ENCODE measurements around the gene PPP3CA.
"Not testable (repeated sequence)": the region's sequence is repeated elsewhere in the genome, so short reads cannot be mapped to it uniquely, and the experiment has no call there.

PPP3CA gene

DNA sequence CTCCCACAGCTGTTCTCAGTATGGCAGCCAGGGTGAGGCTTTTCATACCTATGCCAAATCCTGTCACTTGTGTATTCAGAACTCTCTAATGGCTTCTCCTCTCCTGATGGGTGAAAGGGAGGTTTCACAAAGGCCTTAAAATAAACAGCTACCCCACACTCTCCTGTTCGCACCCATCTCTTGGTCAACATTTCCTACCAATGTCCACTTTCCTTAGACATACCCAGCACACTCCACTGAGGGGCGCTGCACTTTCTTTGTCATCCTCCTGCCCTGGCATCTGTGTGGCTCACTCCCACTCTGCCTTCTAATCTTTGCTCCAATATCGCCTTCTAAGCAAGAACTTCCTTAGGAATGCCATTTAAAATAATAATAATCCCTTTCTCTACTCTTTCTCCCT lies 313.3 kb downstream of the PPP3CA start:
- DNase-seq: no peak

DNA sequence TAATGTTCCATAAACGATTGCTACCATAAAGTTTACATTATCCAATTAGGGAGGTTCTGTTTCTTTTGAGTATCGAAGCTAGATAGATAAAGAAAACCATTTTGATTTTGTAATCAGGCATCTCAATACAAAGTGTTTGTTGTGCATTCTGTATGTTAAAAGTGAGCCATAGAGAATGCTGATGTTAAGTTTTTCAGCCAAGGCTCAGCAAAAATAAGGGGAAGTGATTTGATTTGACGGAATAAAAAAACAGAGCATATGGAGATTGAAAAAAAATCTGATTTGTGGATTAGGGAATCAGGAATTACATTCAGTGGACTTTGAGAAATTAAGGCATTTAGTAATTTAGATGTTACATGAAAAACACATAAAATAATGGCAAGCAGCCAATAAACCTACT lies 314.8 kb downstream of the PPP3CA start:
- no peak for DNase-seq

DNA sequence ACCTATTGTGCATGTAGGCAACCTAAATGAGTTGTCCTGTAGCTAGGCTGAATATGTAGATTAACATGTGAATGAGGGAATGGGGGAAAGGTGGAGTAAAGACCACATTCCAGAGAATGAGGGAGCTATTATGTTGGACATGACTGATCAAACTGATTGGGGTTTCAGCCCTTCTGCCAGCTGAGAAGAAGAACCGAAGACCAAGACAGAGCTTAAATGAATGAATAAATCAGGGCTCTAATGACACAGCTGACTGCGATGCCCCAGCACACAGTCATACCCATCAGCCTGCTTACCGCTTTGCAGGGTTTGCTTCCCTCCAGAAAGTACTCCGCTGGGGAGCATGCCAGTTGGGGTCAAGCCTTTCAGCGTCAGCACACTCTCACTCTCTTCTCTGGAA lies 315.4 kb downstream of the PPP3CA start:
- no peak for DNase-seq

DNA sequence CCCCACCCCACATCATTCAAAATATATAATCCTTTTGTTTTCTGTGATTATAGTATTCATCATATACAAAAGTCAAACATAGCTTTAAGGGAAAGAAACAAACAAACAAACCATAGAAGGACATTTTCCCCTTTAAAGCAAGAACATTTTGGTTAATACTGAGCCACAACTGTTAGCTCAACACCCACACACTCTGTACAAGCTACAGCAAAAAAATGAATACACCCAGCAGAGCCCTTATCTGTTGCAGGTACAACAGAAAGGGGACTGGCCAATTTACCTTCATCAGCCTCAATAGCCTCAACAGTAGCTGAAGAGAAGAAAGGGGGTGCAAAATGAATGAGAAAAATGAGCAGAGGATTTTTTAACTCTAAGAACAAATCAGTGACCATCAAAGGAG lies 318.4 kb downstream of the PPP3CA start:
- no peak for DNase-seq

DNA sequence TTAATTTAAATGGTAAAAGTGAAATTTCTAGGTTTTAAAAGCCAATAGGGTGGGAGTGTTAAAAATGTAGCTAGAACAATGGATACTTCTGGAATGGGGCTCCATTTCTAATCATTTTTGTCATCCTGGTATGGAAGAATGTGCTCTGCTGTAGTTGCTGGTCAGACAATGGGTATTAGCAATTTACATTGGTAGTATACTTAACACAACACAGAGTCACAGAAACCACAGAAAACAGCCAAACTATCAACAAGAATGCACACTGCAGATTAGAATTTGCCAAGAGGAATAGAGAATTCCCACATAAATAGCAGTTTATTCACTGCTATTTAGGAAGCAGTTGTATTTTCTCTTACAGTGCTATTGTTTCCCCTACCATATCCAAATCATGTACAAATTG lies 319.6 kb downstream of the PPP3CA start:
- no peak for DNase-seq

DNA sequence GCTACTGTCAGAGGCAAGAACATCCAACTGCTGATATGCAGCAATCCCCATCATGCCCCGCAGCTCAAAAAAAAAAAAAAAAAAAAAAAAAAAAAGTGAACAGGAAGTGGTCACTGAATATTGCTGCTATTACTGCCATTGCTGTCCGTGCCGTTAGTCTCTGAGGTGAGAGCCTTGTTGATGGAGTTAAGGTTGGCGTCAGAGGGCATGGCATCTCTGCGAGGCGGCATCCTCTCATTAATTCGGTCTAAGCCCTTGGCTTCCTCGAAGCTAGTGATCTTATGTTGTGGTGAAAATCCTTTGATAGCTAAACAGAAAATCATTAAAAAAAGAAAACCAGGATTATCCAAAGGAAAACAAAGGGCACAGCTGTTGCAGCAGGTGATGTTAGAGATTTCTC lies 321.6 kb downstream of the PPP3CA start:
- DNase-seq: no peak

DNA sequence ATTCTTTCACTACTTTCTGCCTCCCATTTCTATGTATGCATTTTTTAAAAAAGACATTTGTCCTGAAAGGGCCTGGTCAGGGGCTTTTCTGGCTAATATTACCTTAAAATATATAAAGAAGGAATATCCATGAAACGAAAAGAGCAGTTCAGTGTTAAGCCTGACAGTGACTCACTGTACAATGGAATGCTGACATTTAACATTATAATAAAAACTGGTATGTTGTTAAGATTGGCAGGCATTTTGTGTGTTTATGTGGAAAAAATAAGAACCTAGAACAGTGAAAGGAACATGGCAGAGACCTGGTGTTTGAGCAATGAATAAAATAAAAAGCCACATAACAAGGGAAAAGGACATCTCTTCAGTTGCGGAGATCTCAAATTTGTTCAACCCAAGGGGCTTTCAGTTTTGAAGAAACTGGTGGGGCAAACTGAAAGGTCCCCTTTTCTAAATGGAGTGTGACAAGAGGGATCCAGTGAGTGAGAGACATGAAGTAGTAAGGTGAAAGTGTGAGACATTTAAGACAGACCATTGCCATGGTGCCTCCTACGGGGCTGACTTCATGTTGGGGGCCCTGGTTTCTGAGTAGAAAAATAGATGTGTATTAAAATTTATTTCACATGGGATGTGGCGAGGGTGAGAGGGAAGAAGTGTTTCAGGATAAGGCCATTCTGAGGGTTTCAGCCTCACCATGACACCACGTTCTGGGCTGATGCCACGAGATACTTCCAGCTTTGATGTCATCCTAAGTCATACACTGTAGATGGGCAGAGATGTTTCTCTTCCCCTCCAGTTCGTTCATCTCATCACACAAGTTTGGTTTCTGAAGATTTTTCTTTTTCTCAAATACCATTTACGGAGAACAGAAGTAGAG lies 324.9 kb downstream of the PPP3CA start:
- no peak for DNase-seq

DNA sequence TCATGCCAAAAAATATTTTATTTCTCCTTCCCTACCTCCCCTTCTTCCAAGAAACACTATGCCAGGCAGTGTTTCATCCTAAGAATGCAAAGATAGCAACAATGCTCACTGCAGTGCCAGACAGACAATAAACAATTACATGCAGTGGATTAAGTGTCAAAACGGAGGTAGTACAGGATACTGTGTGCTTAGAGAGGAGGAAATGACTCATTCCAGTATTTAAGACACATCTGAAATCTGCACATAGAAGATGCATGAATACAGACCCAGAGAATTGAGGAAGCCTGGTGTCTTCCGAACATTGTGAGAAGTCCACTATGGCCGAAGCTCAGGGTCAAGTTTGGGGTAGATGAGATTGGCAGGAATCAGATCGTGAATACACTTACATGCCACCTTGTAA lies 326.4 kb downstream of the PPP3CA start:
- DNase-seq: no peak

DNA sequence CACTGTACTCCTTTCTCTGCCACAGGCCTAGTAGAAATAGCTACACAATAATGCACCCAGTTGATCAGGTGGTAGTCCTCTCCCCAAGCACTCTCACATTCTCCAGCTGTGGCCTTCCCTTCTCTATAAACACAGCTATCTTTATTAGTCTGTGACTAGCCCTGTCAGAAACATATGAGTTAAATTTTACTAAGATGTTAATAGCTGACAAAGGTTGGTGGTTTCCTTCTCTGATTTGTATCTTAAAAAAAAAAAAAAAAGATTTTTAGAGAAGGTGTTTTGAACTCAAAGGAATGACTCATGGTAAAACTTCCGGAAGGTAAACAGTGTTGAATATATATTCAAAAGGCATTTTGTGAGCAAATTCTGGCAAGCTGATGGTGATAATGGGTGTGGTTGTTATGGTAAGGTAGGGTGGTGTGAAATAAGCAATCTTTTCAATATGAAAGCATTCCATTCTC lies 327.4 kb downstream of the PPP3CA start:
- no peak for DNase-seq

DNA sequence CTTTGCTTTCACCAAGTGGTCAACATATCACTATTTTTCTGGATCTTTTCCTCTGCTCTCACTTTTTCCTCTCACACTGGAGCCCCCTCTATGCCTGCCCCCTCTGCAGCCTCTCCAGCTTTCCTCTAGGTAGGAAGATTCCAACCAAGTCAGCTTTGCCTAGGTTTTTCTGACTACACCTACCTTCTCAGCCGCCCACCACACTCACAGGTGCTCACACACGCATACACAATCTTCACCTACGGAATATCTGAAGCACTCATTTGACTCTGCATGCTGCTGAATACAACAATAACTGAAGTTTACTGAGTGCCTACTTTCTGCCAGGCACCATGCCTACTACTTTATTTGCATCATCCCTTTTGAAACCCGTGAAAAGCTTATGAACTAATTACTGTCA lies 328.0 kb downstream of the PPP3CA start:
- no peak for DNase-seq

DNA sequence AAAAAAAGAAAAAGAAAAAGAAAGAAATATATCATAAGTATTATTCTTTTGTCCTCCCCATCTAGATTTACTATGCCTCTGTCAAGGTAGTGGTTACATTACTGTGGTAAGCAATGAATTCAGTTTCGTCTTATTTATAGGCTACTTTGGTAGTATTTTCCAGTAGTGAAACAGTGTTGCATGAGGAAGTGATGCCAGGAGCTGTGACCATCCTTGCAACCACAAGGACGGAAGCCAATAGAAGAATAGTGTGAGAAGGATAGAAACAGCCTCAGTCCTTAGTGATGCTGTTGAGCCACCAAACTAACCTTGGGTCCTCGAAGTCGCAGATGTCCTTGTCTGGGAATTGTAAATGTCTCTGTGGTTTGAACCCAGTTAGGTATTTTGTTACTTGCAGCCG lies 328.5 kb downstream of the PPP3CA start:
- DNase-seq: no peak

DNA sequence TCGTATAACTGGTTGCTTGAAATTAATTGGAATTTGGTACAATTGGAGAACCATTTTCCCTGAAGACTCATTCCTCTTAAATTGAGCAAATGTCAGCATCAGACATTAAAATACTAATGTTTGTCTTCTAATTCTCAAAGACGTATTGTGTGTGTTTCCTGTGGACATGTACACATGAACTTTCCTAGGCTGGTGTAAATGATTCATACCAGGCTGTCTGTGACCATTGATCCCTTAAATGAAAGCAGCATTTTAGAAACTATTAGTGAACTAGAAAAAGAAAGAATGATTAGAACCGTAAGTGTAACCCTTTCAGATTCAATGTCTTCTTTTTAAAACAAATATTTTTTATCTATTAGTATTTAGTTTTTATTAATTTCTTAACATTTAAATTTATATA lies 332.9 kb downstream of the PPP3CA start:
- no peak for DNase-seq

DNA sequence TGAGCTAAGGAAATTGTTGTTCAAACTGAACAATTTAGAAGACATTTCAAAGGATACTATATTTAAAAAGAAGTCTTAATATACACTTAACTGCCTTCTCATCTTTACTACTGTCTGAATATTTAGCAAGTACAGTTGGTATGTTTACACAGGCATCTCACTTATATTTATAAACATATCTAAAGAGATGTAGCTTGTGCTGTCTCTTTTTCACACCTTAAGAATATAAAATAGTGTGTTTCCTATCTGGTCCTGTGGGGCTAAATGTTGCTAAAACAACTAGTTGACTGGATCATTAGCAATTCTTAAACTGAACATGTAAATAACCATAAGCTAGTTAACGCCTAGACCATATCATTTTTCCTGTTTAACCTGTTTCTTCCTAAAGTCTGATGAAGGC lies 336.3 kb downstream of the PPP3CA start:
- no peak for DNase-seq

DNA sequence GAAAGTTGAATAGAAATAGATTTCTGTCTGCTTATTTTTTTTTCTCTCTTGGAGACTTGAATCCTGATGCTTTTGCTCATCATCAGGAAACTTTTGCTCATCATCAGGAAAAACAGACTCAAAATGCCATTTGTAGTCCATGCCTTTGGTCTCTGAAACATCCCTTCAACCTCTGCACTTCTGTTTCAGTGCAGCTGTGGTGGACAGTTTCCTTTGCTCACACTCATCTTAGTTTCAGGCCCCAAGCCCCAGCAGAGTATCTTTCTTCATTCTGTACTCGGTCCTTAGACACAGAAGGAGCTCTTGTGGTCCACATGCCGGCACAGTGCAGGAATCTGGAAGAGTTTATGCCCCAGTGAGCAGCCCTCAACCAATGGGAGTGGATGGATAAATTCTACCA lies 337.9 kb downstream of the PPP3CA start:
- no peak for DNase-seq

DNA sequence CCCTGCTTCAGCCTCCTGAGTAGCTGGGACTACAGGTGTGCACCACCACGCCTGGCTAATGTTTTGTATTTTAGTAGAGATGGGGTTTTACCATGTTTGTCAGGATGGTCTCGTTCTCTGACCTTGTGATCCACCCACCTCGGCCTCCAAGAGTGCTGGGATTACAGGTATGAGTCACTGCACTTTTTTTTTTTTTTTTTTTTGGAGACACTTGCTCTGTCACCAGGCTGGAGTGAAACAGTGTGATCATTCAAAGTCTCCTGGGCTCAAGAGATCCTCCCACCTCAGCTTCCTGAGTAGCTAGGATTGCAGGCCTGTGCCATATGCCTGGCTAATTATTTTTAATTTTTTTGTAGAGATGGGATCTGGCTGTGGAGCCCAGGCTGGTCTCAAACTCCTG lies 338.8 kb downstream of the PPP3CA start:
- no peak for DNase-seq

DNA sequence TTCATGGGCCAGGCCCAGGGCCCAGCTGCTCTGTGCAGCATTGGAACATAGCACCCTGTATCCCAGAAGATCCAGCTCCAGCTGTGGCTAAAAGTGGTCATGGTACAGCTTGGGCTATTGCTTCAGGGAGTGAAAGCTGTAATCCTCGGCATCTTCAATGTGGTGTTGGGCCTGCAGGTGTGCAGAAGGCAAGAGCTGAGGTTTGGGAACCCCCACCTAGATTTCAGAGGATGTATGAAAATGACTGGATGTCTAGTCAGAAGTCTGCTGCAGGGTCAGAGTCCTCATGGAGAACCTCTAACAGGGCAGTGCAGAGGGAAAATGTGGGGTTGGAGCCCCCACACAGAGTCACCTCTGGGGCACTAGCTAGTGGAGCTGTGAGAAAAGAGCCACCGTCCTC lies 341.7 kb downstream of the PPP3CA start:
- no peak for DNase-seq

DNA sequence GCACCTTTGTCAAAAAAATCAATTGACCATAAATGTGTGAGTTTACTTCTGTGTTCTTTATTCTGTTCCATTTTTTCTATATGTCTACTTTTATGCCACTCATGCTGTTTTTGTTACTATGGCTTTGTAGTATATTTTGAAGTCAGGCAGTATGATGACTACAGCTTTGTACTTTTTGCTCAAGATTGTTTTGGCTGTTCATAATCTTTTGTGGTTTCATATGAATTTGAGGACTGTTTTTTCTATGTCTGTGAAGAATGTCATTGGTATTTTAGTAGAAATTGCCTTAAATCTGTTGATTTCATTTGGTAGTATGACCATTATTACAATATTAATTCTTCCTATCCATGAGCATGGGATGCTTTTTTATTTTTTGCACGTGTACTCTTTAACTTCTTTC lies 346.8 kb downstream of the PPP3CA start:
- DNase-seq: no peak

DNA sequence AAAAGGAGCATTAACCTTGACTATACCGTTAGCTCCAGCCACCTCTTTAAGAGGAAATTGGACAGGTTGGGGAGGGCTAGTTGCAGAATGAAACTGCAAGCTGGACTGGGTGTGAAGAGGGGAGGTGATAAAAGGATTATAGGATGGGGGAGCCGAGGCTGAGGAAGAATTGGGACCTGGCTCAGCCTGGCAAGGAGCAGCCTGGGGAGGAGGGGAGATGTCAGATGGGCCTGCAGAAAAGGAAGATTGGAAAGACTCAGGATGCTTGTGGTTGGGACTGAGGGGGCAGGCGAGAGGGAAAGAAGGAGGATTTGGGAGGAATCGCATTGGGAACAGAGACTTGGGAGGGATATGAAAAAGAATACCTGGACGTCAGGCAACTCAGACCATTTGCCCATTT lies 351.7 kb downstream of the PPP3CA start:
- no peak for DNase-seq

DNA sequence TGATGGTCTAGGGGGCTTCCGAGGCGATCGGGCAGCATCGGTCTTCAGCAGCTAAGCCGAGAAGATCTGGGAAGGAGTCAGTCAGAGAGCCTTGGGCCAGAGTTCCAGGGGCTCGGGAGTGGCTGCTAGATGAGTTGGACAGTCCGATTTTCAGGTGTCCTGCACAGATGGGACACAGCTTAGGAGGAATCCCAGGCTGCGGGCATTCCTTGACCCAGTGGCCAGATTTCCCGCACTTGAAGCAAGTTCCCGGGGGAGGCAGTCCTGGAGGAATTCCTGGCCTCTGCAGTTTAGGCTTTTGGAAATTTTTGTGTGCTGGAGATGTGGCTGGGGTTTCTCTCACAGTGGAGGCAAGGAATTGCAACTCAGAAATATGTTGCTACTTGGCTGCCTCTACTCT lies 352.3 kb downstream of the PPP3CA start:
- not testable (repeated sequence) for DNase-seq

DNA sequence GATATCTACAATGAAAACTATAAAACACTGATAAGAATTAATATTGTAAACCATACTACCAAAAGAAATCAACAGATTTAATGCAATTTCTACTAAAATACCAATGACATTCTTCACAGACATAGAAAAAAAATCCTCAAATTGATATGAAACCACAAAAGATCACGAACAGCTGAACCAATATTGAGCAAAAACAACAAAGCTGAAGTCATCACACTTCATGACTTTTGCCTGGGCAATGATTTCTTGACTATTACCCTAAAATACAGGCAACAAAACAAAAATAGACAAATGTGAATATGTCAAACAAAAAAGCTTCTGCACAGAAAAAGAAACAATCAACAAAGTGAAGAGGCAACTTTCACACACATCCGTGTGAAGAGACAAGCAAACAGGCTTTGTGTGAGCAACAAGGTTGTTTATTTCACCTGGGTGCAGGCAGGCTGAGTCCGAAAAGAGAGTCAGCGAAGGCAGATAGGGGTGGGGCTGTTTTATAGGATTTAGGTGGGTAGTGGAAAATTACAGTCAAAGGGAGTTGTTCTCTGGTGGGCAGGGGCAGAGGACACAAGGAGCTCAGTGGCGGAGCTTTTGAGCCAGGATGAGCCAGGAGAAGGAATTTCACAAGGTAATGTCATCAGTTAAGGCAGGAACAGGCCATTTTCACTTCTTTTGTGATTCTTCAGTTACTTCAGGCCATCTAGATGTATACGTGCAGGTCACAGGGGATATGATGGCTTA lies 355.8 kb downstream of the PPP3CA start:
- DNase-seq: not testable (repeated sequence)

DNA sequence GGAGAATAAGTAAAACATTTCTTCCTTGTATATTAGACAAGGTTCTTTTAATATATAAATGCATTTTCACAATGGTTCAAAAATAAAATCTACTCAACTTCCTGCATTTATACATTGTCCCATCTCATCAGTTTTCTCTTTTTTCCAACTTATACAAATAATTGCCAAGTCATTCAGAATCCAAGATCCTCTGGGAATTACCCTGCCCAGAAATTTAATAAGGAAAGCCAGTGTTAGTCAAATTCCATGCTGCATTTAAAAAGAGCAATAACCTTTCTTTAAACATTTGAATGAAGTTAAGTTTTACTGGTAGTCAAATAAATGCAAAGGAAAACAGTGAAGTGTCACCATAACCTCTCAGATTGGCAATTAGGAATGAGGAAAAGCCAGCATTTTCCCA lies 357.9 kb downstream of the PPP3CA start:
- DNase-seq: no peak

DNA sequence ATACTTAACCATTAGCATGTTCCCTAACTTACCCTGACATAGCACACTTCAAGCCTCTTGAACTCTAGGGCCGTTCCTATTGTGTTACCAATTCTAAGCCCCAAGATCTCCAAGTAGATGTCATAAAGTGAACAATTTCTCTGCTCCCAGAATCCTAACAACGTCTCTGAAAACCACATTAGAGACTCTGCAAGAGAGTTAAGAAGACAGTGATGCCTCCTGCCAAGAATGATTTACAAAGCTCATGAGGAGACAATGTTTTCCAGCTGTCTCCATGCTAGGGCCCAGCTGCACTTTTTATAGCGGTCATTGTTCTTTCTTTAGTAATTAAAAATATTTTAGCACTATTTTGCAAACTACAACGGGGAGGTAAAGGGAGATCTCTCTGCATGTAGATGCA lies 358.4 kb downstream of the PPP3CA start:
- DNase-seq: no peak

DNA sequence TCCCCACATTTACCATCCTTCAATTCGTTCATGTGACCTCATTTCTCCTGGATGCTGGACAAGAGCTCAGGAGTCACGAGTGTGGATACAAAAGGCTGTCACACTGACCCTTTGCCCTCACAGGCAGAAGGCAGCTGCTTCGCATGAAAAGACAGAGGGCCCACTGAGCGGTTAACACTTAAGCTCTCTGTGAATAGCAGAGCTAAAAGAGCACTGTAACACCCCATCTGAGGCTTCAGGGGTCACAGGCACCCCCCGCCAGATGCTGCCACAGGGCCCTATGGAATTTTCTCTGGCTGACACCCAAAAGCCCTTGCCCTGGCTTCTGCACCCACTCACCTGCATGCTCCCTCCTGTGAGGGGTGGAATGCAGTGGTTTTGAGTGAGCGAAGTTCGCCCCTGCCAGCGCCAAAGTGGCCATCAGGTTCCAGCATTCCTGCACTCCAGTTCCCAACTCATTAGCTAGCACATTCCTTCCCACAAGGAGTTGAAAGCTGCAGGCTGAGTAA lies 360.9 kb downstream of the PPP3CA start:
- DNase-seq: no peak

DNA sequence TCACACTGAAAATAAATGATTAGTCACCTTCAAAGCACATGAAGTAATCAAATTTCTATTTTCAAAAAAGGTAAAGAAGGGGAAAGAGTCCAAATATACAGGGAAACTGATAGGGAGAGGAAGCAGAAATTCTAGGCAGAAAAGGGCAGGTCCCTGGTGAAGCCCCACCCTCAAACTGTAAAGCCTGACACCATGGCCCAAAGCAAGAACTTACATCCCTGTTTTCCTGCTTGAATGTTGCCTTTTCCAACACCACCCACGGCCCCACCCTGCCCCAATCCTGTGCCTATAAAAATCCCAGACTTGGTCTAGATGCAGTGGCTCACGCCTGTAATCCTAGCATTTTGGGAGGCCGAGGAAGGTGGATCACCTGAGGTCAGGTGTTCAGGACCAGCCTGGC lies 361.8 kb downstream of the PPP3CA start:
- no peak for DNase-seq

All from DMS153 (cell line).